Fibroblast of gingiva (primary cell): ENCODE data around the gene SLC4A1.

Experiments
- DNase-seq: peaks from one replicate; pipeline ENCODE4 v3.0.0-alpha.2; 2011; ENCODE audit warnings: low read depth

SLC4A1 gene

GRCh38 chr17:44205962-44206824 is 61.7 kb downstream of the SLC4A1 start:
- DNase-seq, result no peak

DNA sequence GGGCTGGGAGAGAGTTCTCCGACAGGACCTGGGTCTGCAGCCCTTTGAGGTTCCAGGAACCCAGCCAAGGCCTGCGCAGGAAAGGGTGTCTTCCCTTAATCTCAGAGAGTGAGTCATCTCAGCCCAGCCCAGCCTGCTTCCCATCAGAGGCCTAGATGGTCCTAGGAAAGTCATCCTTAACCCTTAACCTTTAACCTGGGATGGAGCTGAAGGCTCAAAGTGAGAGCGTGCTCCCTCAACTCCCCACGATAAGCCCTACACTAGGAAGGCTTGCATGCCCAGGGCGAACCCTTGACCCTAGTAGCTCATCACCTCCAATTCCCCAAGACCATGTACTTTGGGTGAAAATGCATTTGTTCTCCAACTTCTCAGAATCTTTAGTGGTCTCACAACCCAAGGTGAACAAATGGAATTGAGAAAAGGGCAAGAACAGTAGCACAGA is 63.5 kb downstream of the SLC4A1 start:
- DNase-seq, result no peak

DNA sequence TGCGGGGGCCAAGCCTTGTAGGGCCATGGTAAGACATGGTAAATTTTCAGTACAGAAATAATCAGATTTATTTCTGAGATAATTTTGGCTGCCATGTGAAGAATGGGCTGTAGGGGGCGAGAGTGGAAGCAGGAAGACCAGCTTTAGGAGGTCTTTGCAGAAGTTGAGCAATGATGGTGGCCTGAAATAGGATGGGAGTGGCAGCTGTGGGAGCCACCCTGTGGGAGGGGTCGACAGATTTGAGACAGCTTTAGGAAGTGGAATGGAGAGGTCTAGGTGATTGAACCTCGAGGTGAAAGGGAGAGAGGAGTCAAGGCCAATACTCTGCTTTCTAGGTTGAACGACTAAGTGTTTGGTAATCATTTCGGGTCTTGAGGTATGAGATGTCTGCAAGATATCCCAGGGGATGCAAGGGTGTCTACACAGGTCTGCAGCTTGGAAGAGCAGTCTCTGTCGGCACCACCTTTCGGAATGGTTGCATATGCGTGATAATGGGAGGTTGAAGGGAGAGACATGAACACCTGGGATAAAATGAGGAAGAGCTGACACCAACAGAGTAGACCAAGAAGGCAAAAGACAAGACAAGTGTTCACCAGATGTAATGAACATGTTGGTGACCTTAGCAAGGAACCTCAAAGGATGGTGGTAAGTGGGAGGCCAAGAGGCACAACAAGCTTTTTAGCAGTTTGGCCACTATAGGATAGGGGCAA is 64.0 kb downstream of the SLC4A1 start:
- DNase-seq, result peak; percentile 60

DNA sequence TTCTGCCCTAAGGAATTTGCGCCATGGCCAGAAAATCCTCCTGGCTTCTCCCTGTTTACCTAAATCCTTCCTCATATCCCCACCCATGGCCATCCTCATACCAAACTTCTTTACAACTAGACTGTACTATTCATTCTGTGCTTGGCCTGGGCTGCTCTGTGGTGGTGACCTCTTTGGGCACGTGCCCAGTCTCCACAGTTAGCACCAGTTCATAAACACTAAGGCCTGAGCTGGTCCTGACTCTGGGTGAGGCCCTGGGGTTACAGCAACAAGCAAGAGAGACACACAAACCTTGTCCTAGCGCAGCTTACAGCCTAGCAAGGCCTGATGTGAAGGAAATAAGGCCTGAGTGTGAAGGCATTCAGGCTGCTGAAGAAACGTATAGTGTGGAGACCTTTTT is 65.2 kb downstream of the SLC4A1 start:
- no peak for DNase-seq

DNA sequence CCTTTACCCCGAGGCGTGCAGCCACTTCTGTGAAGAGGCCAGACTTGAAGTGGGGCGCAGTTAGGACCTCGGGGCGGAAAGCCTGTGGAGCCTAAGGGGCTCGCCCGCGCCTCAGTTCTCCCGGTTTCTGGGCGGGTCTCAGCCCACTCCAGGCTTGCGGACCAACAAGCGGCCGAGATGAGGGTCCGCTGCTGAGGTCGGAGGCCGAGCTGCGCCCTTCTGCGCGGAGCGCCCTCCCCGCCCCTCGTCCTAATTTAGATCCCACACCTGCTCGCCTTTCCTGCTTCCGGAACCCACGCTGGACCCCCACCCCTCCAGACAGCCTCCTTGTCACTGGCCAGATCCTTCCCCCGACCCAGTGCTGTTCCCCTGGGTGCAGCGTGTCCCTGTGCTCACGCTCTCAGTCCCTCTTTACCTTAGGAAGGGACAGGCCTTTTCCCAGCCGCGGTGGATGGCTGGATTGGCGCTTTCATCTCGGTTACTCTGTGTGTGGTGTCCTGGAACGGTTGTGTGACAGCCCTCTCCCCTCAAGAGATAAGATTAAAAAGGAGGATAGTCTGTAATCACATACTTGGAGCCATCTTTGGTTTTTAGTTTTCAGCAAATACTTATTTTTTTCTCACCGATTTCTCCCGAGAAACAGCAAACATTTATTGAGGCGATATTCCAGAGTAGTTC is 67.3 kb downstream of the SLC4A1 start:
- no peak for DNase-seq

- DNase-seq, result peak; percentile 99
These were observed 68.1 kb downstream of the SLC4A1 start, which contains the start of gene ATXN7L3 for GRCh38 chr17:44199553-44200477. TSS of gene ATXN7L3 (minus strand) at chr17:44199884. CDS start at chr17:44198070, 1,814 bp downstream.

- DNase-seq, result peak; percentile 53
These were observed 69.0 kb downstream of the SLC4A1 start for GRCh38 chr17:44198721-44199552.
